GM23338 (cell line): ENCODE data around the gene DTD1. TPM values are rescaled to one million over a fixed set of nuclear protein-coding genes. Genes with fewer than 3 reads are reported as not detected.

Source experiments
- ATAC-seq: fragments of 200-7000 bp; cut with Tn5 transposase; 3 replicates; pipeline ENCODE4 v1.9.1; 2020
- DNase-seq: peaks from one replicate; pipeline ENCODE4 v3.0.0-alpha.2; 2015; ENCODE audit warnings: low spot score
- H2AFZ ChIP-seq: fragments of 200-600 bp; sonication (generic); 2 replicates; pipeline ENCODE4 v1.8.0; 2016; ENCODE audit warnings: antibody characterized with exemption, mild to moderate bottlenecking, moderate library complexity
- H3F3A ChIP-seq: fragments of 200-600 bp; sonication (generic); replicated peaks from 2 replicates; pipeline ENCODE4 v1.8.0; 2017; ENCODE audit warnings: antibody characterized with exemption, mixed run types, low read depth
- H3K27ac ChIP-seq: fragments of 200-600 bp; sonication (generic); 2 replicates; pipeline ENCODE4 v1.6.1; 2016; ENCODE audit warnings: low read depth
- H3K27me3 ChIP-seq: fragments of 200-600 bp; sonication (generic); 2 replicates; pipeline ENCODE4 v1.8.0; 2016; ENCODE audit warnings: mild to moderate bottlenecking, mixed run types, moderate library complexity; ENCODE audit not compliant: insufficient read depth
- H3K36me3 ChIP-seq: fragments of 200-600 bp; sonication (generic); 2 replicates; pipeline ENCODE4 v1.8.0; 2016; ENCODE audit warnings: mild to moderate bottlenecking; ENCODE audit not compliant: insufficient read depth
- H3K4me1 ChIP-seq: fragments of 200-600 bp; sonication (generic); 2 replicates; pipeline ENCODE4 v1.8.0; 2016; ENCODE audit warnings: mild to moderate bottlenecking, moderate library complexity; ENCODE audit not compliant: insufficient read depth
- H3K4me2 ChIP-seq: fragments of 200-600 bp; sonication (generic); 2 replicates; pipeline ENCODE4 v1.7.1; 2017; ENCODE audit warnings: mixed run types
- H3K4me3 ChIP-seq: fragments of 200-600 bp; sonication (generic); 2 replicates; pipeline ENCODE4 v1.6.1; 2016; ENCODE audit warnings: mixed run types
- H3K79me2 ChIP-seq: fragments of 200-600 bp; sonication (generic); replicated peaks from 2 replicates; pipeline ENCODE4 v1.8.0; 2017; ENCODE audit warnings: mild to moderate bottlenecking; ENCODE audit not compliant: insufficient read depth
- H3K9me2 ChIP-seq: fragments of 200-600 bp; sonication (generic); 2 replicates; pipeline ENCODE4 v1.8.0; 2017; ENCODE audit not compliant: insufficient read depth
- H4K20me1 ChIP-seq: fragments of 200-600 bp; sonication (generic); replicated peaks from 2 replicates; pipeline ENCODE4 v1.8.0; 2017; ENCODE audit warnings: mild to moderate bottlenecking; ENCODE audit not compliant: insufficient read depth
- H3K27ac Mint-ChIP-seq: 2 replicates; pipeline ENCODE4 v1.8.0; 2020; ENCODE audit warnings: inconsistent platforms, mild to moderate bottlenecking, moderate library complexity, mixed read lengths
- H3K27me3 Mint-ChIP-seq: 3 replicates; pipeline ENCODE4 v1.8.0; 2022; ENCODE audit warnings: low read depth, mild to moderate bottlenecking, moderate library complexity, mixed read lengths, inconsistent platforms; ENCODE audit not compliant: insufficient read depth, poor library complexity
- H3K36me3 Mint-ChIP-seq: 3 replicates; pipeline ENCODE4 v1.8.0; 2021; ENCODE audit warnings: low read depth, mild to moderate bottlenecking, inconsistent platforms, moderate library complexity, mixed read lengths
- H3K4me1 Mint-ChIP-seq: 3 replicates; pipeline ENCODE4 v1.8.0; 2020; ENCODE audit warnings: mild to moderate bottlenecking, inconsistent platforms, mixed read lengths
- H3K4me3 Mint-ChIP-seq: 3 replicates; pipeline ENCODE4 v1.8.0; 2021; ENCODE audit warnings: moderate library complexity, mild to moderate bottlenecking, inconsistent platforms, mixed read lengths
- H3K9me3 Mint-ChIP-seq: 3 replicates; pipeline ENCODE4 v1.8.0; 2020; ENCODE audit warnings: moderate library complexity, mild to moderate bottlenecking, inconsistent platforms, mixed read lengths
- CREB1 ChIP-seq: fragments of 250-450 bp; sonication (Bioruptor Pico); IDR thresholded peaks from 2 replicates; pipeline ENCODE4 v1.5.0; 2020; ENCODE audit warnings: low read depth, mild to moderate bottlenecking, moderate library complexity
- CTCF ChIP-seq, 2 experiments: fragments of 200-600 bp in 1 of 2; sonication (generic) in 1 of 2; conservative IDR thresholded peaks; 2 replicates each; pipeline versions ENCODE4 v1.5.1 to v1.6.1; 2016 to 2017; ENCODE audit warnings: antibody characterized with exemption in 2 of 2, low read depth in 2 of 2, mild to moderate bottlenecking in 2 of 2, moderate library complexity in 1 of 2
- ETS1 ChIP-seq: IDR thresholded peaks from 2 replicates; pipeline ENCODE4 v1.6.1; 2016; ENCODE audit warnings: antibody characterized with exemption
- EZH2 ChIP-seq: fragments of 200-600 bp; sonication (generic); IDR thresholded peaks from one replicate; pipeline ENCODE4 v1.8.0; 2017; ENCODE audit warnings: antibody characterized with exemption, mild to moderate bottlenecking, low read depth; ENCODE audit not compliant: unreplicated experiment
- EZH2phosphoT487 ChIP-seq: fragments of 200-600 bp; sonication (generic); IDR thresholded peaks from one replicate; pipeline ENCODE4 v1.8.1; 2018; ENCODE audit warnings: antibody characterized with exemption; ENCODE audit not compliant: unreplicated experiment
- JUNB ChIP-seq: IDR thresholded peaks from one replicate; pipeline ENCODE4 v1.6.1; 2016; ENCODE audit warnings: antibody characterized with exemption; ENCODE audit not compliant: unreplicated experiment
- NANOG ChIP-seq: IDR thresholded peaks from 2 replicates; pipeline ENCODE4 v1.6.1; 2016; ENCODE audit warnings: antibody characterized with exemption, borderline replicate concordance
- POLR2AphosphoS5 ChIP-seq: IDR thresholded peaks from 2 replicates; pipeline ENCODE4 v1.6.1; 2016; ENCODE audit warnings: antibody characterized with exemption, low read depth
- REST ChIP-seq: IDR thresholded peaks from one replicate; pipeline ENCODE4 v1.6.1; 2018; ENCODE audit warnings: antibody characterized with exemption; ENCODE audit not compliant: unreplicated experiment
- ZNF331 ChIP-seq: fragments of 250-450 bp; sonication (Bioruptor Pico); IDR thresholded peaks from 2 replicates; pipeline ENCODE4 v1.5.0; 2020; ENCODE audit warnings: low read depth, mild to moderate bottlenecking, moderate library complexity
- polyA plus RNA-seq: library from polyadenylated mRNA; unstranded; fragments of >200 nt; fragmentation: Nextera tagmentation; extraction: Ambion mirVana; gene quantifications from 2 replicates; pipeline ENCODE4 v1.2.1, GENCODE V29; 2016
- total RNA-seq: library from RNA; depleted of rRNA; stranded (reverse); fragments of >200 nt; shearing (Covaris generic); gene quantifications from 2 replicates; pipeline ENCODE4 v1.2.3, GENCODE V29; 2014

Gene DTD1
- total and polyA plus RNA-seq, 2 experiments from 2014 or later: 69.8 to 74.0 TPM

DNA sequence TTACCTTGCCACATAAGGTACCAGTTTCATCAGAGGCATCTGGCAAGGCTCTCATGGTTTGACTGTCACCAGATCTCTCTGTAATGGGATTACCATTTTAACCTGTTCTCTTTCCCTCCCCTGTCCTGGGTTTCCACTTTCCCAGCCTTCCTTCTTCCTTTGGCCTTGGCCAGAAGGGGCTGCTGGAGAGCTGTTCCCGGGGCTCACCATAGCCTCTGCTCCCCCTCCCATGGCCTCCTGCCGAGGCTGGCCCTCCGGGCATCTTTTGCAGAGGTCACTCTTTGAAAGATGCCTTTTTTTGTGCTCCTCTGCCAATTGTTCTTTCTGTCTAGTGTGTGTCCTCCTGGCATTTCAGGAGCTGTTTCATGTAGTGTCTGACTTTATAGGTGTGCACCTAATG, 125.0 kb downstream of the DTD1 start:
- Histone ChIP-seq H3K4me3 (no peak overlapping the region), H3K27ac (no peak overlapping the region), H2AFZ (no peak overlapping the region), H3K27me3 (no peaks in the 10 kb centered on the region), H3F3A (no peaks in the 10 kb centered on the region), H3K9me2 (no peaks in the 10 kb centered on the region), H3K79me2 (no peaks in the 10 kb centered on the region), H4K20me1 (no peaks in the 10 kb centered on the region), H3K4me2 (no peak overlapping the region), H3K36me3 (no peaks in the 10 kb centered on the region), H3K4me1 (peaks cover 2% of the 10 kb centered on the region; the same call in 1 of the 2 replicates)
- H3K4me1 Mint-ChIP-seq: peaks cover 27% of the 10 kb centered on the region
- H3K27ac Mint-ChIP-seq: peak overlapping the region; percentile 40; the same call in 1 of the 2 replicates
- H3K27me3 Mint-ChIP-seq: no peaks in the 10 kb centered on the region
- DNase-seq: peak; percentile 69
- H3K9me3 Mint-ChIP-seq: no peaks in the 10 kb centered on the region
- TF ChIP-seq EZH2 (no peak), CTCF (conservative IDR thresholded peaks at IDR 0.05; ENCODE audit: low read depth in 2 of 2) (peak; percentile 53 to 60)
- peak; percentile 94 for ATAC-seq
- no peak overlapping the region for H3K4me3 Mint-ChIP-seq
- H3K36me3 Mint-ChIP-seq: no peaks in the 10 kb centered on the region

DNA sequence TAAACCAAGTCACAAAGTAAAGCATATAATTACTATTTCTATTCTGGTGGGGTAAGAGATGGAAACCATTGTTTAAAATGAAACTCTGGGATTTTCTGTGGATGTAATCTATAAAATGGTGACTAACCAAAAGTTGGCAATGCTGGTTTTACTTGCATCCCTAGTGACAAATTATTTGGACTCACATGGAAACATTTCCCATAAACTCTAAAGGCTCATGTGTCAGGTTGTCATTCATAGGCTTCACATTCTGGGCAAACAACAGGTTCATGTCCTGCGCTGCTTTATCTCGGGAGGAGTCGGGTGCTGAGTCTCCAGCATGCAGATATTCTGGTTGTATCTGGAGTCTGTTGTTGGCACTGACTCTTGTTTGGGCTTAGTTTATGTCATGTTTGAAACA, 127.7 kb downstream of the DTD1 start:
- no peak overlapping the region for H3K27ac Mint-ChIP-seq
- H4K20me1 ChIP-seq: no peaks in the 10 kb centered on the region
- H3K9me2 ChIP-seq: no peaks in the 10 kb centered on the region
- H3K4me3 ChIP-seq: no peak overlapping the region
- ATAC-seq (no peak), DNase-seq (no peak)
- H3K36me3 Mint-ChIP-seq: peaks cover 3% of the 10 kb centered on the region; the same call in 1 of the 3 replicates
- H3K27me3 Mint-ChIP-seq: no peaks in the 10 kb centered on the region
- H3K79me2 ChIP-seq: no peaks in the 10 kb centered on the region
- H3K4me3 Mint-ChIP-seq: no peak overlapping the region
- H2AFZ ChIP-seq: no peak overlapping the region
- H3F3A ChIP-seq: no peaks in the 10 kb centered on the region
- no peaks in the 10 kb centered on the region for H3K27me3 ChIP-seq
- no peak overlapping the region for H3K4me2 ChIP-seq
- H3K4me1 Mint-ChIP-seq: peaks cover 27% of the 10 kb centered on the region
- H3K27ac ChIP-seq: no peak overlapping the region
- H3K36me3 ChIP-seq: no peaks in the 10 kb centered on the region
- H3K4me1 ChIP-seq: peaks cover 2% of the 10 kb centered on the region; the same call in 1 of the 2 replicates
- H3K9me3 Mint-ChIP-seq: no peaks in the 10 kb centered on the region; the same call in 2 of the 3 replicates
- TF ChIP-seq ZNF331 (CRISPR knock-in tag) (no peak), CREB1 (CRISPR knock-in tag) (no peak), REST (no peak), ETS1 (no peak), NANOG (no peak), POLR2AphosphoS5 (no peak), JUNB (no peak), CTCF (conservative IDR thresholded peaks at IDR 0.05; ENCODE audit: low read depth in 2 of 2) (no peak), EZH2phosphoT487 (no peak)
